ENCODE measurements around the gene PLXNB1. TPM values are rescaled to one million over a fixed set of nuclear protein-coding genes. Genes with fewer than 3 reads are reported as not detected.
A peak's percentile ranks its signal among the peaks of the same experiment; 100 is the strongest.

PLXNB1 gene
- total and polyA plus RNA-seq, 10 of the 15 experiments (the other 5 are each of a cell fraction or from before 2014, with no cell fraction given), result 0.18 to 15.1 (median 5.3) TPM

DNA sequence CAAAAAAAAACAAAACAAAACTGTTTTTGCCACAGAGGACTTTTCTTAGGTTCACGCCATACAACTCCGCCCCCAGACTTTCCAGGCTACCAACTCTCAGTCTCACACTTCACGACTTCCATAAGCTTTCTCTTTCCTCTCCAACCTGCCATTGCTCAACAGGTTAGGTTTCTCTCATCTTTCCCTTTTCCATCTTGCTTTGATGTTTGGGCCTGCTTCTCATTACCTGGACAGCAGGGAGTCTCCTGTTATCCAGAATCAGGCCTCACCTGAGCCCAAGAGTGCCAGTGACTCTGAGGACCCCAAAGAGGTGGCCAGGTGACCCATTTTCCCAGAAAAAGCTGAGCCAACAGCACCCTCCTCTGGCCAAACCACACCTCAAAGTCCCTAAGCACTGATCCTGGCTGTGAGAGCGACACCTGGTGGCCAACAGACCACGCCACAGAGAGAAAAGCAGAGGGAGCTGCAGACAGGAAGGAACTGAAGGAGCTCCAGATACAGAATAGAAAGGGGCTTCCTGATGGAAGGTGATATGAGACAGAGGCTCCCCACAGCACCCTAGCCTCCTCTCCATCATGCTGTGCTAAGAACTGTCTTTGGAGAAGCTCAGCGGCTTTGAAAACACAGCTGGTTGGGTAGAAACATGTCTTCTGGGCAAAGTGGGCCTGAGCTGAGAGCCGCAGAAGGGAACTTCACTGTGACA lies 6.0 kb upstream of the PLXNB1 start (continued):
- TF ChIP-seq, protein P1, sequence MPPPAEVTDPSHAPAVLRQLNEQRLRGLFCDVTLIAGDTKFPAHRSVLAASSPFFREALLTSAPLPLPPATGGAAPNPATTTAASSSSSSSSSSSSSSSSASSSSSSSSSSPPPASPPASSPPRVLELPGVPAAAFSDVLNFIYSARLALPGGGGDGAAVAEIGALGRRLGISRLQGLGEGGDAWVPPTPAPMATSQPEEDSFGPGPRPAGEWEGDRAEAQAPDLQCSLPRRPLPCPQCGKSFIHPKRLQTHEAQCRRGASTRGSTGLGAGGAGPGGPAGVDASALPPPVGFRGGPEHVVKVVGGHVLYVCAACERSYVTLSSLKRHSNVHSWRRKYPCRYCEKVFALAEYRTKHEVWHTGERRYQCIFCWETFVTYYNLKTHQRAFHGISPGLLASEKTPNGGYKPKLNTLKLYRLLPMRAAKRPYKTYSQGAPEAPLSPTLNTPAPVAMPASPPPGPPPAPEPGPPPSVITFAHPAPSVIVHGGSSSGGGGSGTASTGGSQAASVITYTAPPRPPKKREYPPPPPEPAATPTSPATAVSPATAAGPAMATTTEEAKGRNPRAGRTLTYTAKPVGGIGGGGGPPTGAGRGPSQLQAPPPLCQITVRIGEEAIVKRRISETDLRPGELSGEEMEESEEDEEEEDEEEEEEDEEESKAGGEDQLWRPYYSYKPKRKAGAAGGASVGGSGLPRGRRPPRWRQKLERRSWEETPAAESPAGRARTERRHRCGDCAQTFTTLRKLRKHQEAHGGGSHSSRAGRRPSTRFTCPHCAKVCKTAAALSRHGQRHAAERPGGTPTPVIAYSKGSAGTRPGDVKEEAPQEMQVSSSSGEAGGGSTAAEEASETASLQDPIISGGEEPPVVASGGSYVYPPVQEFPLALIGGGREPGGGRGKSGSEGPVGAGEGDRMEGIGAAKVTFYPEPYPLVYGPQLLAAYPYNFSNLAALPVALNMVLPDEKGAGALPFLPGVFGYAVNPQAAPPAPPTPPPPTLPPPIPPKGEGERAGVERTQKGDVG (CRISPR knock-in tag; IDR thresholded peaks at IDR 0.05), result no peak
- TF ChIP-seq ZNF384 (IDR thresholded peaks at IDR 0.05; ENCODE audit: borderline replicate concordance, low read depth, low read length) (no peak), MTA2 (IDR thresholded peaks at IDR 0.05; ENCODE audit: low read depth) (0 out of 2 replicates have a peak, but pooled peaks have one; percentile 19), RB1 (IDR thresholded peaks at IDR 0.05; ENCODE audit: borderline replicate concordance) (peak; percentile 86; the same call in 1 of the 2 replicates), NBN (IDR thresholded peaks at IDR 0.05) (peak; percentile 85), POLR2AphosphoS2 (IDR thresholded peaks at IDR 0.05; ENCODE audit: low read depth, low read length) (no peak), RAD51 (IDR thresholded peaks at IDR 0.05) (peak; percentile 67), SUPT20H (IDR thresholded peaks at IDR 0.05; ENCODE audit: borderline replicate concordance, control insufficient read depth, low read depth, low read length) (no peak), LARP7 (IDR thresholded peaks at IDR 0.05) (peak; percentile 46; the same call in 1 of the 2 replicates), CREB1 (IDR thresholded peaks at IDR 0.05; ENCODE audit: low read depth) (peak; percentile 54; the same call in 1 of the 2 replicates), IKZF2 (IDR thresholded peaks at IDR 0.05) (peak; percentile 58 to 72; a peak in 3 of 4 replicates), YY1 (IDR thresholded peaks at IDR 0.05; ENCODE audit: low read depth, low read length) (peak; percentile 82), MXI1 (IDR thresholded peaks at IDR 0.05; ENCODE audit: low read depth, low read length) (0 out of 2 replicates have a peak, but pooled peaks have one; percentile 16), IKZF1 (conservative IDR thresholded peaks at IDR 0.05) (peak; percentile 82), HCFC1 (IDR thresholded peaks at IDR 0.05; ENCODE audit: low read length) (no peak)
- TF ChIP-seq, protein P2, sequence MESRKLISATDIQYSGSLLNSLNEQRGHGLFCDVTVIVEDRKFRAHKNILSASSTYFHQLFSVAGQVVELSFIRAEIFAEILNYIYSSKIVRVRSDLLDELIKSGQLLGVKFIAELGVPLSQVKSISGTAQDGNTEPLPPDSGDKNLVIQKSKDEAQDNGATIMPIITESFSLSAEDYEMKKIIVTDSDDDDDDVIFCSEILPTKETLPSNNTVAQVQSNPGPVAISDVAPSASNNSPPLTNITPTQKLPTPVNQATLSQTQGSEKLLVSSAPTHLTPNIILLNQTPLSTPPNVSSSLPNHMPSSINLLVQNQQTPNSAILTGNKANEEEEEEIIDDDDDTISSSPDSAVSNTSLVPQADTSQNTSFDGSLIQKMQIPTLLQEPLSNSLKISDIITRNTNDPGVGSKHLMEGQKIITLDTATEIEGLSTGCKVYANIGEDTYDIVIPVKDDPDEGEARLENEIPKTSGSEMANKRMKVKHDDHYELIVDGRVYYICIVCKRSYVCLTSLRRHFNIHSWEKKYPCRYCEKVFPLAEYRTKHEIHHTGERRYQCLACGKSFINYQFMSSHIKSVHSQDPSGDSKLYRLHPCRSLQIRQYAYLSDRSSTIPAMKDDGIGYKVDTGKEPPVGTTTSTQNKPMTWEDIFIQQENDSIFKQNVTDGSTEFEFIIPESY (IDR thresholded peaks at IDR 0.05), result no peak
- TF ChIP-seq, protein P3, sequence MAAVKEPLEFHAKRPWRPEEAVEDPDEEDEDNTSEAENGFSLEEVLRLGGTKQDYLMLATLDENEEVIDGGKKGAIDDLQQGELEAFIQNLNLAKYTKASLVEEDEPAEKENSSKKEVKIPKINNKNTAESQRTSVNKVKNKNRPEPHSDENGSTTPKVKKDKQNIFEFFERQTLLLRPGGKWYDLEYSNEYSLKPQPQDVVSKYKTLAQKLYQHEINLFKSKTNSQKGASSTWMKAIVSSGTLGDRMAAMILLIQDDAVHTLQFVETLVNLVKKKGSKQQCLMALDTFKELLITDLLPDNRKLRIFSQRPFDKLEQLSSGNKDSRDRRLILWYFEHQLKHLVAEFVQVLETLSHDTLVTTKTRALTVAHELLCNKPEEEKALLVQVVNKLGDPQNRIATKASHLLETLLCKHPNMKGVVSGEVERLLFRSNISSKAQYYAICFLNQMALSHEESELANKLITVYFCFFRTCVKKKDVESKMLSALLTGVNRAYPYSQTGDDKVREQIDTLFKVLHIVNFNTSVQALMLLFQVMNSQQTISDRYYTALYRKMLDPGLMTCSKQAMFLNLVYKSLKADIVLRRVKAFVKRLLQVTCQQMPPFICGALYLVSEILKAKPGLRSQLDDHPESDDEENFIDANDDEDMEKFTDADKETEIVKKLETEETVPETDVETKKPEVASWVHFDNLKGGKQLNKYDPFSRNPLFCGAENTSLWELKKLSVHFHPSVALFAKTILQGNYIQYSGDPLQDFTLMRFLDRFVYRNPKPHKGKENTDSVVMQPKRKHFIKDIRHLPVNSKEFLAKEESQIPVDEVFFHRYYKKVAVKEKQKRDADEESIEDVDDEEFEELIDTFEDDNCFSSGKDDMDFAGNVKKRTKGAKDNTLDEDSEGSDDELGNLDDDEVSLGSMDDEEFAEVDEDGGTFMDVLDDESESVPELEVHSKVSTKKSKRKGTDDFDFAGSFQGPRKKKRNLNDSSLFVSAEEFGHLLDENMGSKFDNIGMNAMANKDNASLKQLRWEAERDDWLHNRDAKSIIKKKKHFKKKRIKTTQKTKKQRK (IDR thresholded peaks at IDR 0.05; ENCODE audit: low read depth, low read length), result no peak
- TF ChIP-seq, protein P4, sequence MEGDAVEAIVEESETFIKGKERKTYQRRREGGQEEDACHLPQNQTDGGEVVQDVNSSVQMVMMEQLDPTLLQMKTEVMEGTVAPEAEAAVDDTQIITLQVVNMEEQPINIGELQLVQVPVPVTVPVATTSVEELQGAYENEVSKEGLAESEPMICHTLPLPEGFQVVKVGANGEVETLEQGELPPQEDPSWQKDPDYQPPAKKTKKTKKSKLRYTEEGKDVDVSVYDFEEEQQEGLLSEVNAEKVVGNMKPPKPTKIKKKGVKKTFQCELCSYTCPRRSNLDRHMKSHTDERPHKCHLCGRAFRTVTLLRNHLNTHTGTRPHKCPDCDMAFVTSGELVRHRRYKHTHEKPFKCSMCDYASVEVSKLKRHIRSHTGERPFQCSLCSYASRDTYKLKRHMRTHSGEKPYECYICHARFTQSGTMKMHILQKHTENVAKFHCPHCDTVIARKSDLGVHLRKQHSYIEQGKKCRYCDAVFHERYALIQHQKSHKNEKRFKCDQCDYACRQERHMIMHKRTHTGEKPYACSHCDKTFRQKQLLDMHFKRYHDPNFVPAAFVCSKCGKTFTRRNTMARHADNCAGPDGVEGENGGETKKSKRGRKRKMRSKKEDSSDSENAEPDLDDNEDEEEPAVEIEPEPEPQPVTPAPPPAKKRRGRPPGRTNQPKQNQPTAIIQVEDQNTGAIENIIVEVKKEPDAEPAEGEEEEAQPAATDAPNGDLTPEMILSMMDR (IDR thresholded peaks at IDR 0.05 in 2 of 3, conservative IDR thresholded peaks at IDR 0.05 in 1 of 3; ENCODE audit: control insufficient read depth in 2 of 3, extremely low read depth in 1 of 3, insufficient read depth in 1 of 3, low read depth in 3 of 3, low read length in 3 of 3), result peak; percentile 100; a peak in 5 of 6 replicates
